Measurements from ENCODE around the gene NFIA. TPM values are rescaled to one million over a fixed set of nuclear protein-coding genes. Genes with fewer than 3 reads are reported as not detected.

The NFIA gene
- total and polyA plus RNA-seq, 2 of the 13 experiments (the other 11 are each of a cell fraction or from before 2014, with no cell fraction given): 14.7 to 28.5 TPM

GRCh38 chr1:61183471-61184039, 101.2 kb downstream of the NFIA start (continued):
- TF ChIP-seq ZNF609 (CRISPR knock-in tag; IDR thresholded peaks at IDR 0.05; ENCODE audit: borderline replicate concordance) (peak; percentile 85), RNF219 (CRISPR knock-in tag; IDR thresholded peaks at IDR 0.05) (no peak), ZFYVE20 (CRISPR knock-in tag; IDR thresholded peaks at IDR 0.05; ENCODE audit: borderline replicate concordance, low read depth) (no peak), NKX3-1 (CRISPR knock-in tag; IDR thresholded peaks at IDR 0.05) (0 out of 2 replicates have a peak, but pooled peaks have one; percentile 50), JUNB (CRISPR knock-in tag; IDR thresholded peaks at IDR 0.05; ENCODE audit: borderline replicate concordance) (no peak), ZNF3 (CRISPR knock-in tag; IDR thresholded peaks at IDR 0.05) (no peak), ZNF501 (CRISPR knock-in tag; IDR thresholded peaks at IDR 0.05) (peak; percentile 68; the same call in 1 of the 2 replicates), ZNF276 (CRISPR knock-in tag; IDR thresholded peaks at IDR 0.05; ENCODE audit: low read depth) (no peak), TBP (CRISPR knock-in tag; IDR thresholded peaks at IDR 0.05) (no peak), SRF (IDR thresholded peaks at IDR 0.05; ENCODE audit: low read depth, low read length) (peak; percentile 41; the same call in 1 of the 2 replicates), ZNF607 (CRISPR knock-in tag; IDR thresholded peaks at IDR 0.05; ENCODE audit: borderline replicate concordance) (peak; percentile 67; the same call in 1 of the 2 replicates), ZNF547 (CRISPR knock-in tag; IDR thresholded peaks at IDR 0.05) (no peak), TBX2 (CRISPR knock-in tag; IDR thresholded peaks at IDR 0.05; ENCODE audit: borderline replicate concordance) (peak; percentile 94; the same call in 1 of the 2 replicates), SOX13 (IDR thresholded peaks at IDR 0.05) (no peak), SOX13 (CRISPR knock-in tag; conservative IDR thresholded peaks at IDR 0.05 in 1 of 2, IDR thresholded peaks at IDR 0.05 in 1 of 2) (peak in 1 of 2 experiments; percentile 89; a peak in 2 of 4 replicates), ARID4A (CRISPR knock-in tag; IDR thresholded peaks at IDR 0.05; ENCODE audit: borderline replicate concordance) (peak; percentile 62; the same call in 1 of the 2 replicates)
